Peyer's patch (tissue), 4 donors: ENCODE data around the gene IL17RB. TPM values are rescaled to one million over a fixed set of nuclear protein-coding genes. Genes with fewer than 3 reads are reported as not detected.

Experiments used
- DNase-seq, 3 donors: peaks; one replicate each; pipeline ENCODE4 v3.0.0-alpha.2; 2017 to 2019
- H3K27ac ChIP-seq, 4 donors: fragments of 200-600 bp; sonication (generic); one replicate each; pipeline ENCODE4 v1.5.1; 2016 to 2019
- H3K27me3 ChIP-seq, 2 donors: fragments of 200-600 bp; sonication (generic); one replicate each; pipeline ENCODE4 v1.5.1; 2019
- H3K36me3 ChIP-seq, 3 donors: fragments of 200-600 bp; sonication (generic); one replicate each; pipeline ENCODE4 v1.5.1; 2016 to 2019
- H3K4me1 ChIP-seq, 4 donors: fragments of 200-600 bp; sonication (generic); one replicate each; pipeline ENCODE4 v1.5.1; 2016 to 2019
- H3K4me3 ChIP-seq, 4 donors: fragments of 200-600 bp; sonication (generic); 1 replicate in 3 of 4; 2 replicates in 1 of 4; pipeline ENCODE4 v1.5.1; 2016 to 2019; ENCODE audit warnings: mild to moderate bottlenecking in 1 of 4
- H3K9me3 ChIP-seq, 4 donors: fragments of 200-600 bp; sonication (generic); one replicate each; pipeline ENCODE4 v1.5.1; 2016 to 2019; ENCODE audit warnings: mild to moderate bottlenecking in 1 of 4
- POLR2A ChIP-seq, 2 donors: fragments of 450-650 bp; IDR thresholded peaks; one replicate each; pipeline ENCODE4 v1.5.1; 2017; ENCODE audit warnings: antibody characterized with exemption in 2 of 2, mild to moderate bottlenecking in 2 of 2, moderate library complexity in 2 of 2
- total RNA-seq, 4 donors: library from RNA; depleted of rRNA; stranded (reverse); fragments of >200 nt; gene quantifications; one replicate each; pipeline ENCODE4 v1.1.0, GENCODE V29; 2016
- TF ChIP-seq, protein P1 (sequence below), 6 experiments: fragments of 450-650 bp in 4 of 6; fragments of 200-600 bp in 2 of 6; sonication (generic) in 1 of 6; IDR thresholded peaks; one replicate each; pipeline ENCODE4 v1.5.1; 2017 to 2019; ENCODE audit warnings: antibody characterized with exemption in 6 of 6, mild to moderate bottlenecking in 3 of 6, moderate library complexity in 1 of 6

The IL17RB gene
- total RNA-seq, 4 donors from 2014 or later: 18.2 to 38.5 (median 32.4) TPM

DNA sequence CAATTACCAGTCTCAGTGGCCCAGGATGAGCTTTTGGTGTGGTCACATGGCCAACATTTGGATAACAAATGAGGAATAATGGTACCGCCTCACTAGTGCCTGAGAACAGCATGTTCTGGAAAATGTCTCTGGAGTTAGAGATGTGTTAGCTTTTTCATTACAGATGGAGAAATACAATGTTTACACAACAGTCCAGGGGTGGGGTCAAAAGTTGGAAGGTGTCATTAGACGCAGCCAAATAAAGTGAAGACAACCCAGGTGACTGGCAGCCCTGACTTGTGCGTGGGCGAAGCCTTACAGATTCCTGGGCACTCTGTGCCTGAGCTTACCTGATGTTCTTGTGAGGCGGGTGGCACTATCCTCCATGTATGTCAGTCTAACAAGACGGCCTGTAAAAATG is 12.8 kb downstream of the IL17RB start:
- DNase-seq: no peak
- Histone ChIP-seq H3K4me3 (no peak overlapping the region), H3K36me3 (peaks cover 0 to 39% (median 0%) of the 10 kb centered on the region in 3 donors), H3K27me3 (no peaks in the 10 kb centered on the region), H3K4me1 (no peaks in the 10 kb centered on the region), H3K9me3 (no peaks in the 10 kb centered on the region), H3K27ac (no peak overlapping the region)
- TF ChIP-seq, protein P1, sequence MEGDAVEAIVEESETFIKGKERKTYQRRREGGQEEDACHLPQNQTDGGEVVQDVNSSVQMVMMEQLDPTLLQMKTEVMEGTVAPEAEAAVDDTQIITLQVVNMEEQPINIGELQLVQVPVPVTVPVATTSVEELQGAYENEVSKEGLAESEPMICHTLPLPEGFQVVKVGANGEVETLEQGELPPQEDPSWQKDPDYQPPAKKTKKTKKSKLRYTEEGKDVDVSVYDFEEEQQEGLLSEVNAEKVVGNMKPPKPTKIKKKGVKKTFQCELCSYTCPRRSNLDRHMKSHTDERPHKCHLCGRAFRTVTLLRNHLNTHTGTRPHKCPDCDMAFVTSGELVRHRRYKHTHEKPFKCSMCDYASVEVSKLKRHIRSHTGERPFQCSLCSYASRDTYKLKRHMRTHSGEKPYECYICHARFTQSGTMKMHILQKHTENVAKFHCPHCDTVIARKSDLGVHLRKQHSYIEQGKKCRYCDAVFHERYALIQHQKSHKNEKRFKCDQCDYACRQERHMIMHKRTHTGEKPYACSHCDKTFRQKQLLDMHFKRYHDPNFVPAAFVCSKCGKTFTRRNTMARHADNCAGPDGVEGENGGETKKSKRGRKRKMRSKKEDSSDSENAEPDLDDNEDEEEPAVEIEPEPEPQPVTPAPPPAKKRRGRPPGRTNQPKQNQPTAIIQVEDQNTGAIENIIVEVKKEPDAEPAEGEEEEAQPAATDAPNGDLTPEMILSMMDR (IDR thresholded peaks at IDR 0.05): no peak

DNA sequence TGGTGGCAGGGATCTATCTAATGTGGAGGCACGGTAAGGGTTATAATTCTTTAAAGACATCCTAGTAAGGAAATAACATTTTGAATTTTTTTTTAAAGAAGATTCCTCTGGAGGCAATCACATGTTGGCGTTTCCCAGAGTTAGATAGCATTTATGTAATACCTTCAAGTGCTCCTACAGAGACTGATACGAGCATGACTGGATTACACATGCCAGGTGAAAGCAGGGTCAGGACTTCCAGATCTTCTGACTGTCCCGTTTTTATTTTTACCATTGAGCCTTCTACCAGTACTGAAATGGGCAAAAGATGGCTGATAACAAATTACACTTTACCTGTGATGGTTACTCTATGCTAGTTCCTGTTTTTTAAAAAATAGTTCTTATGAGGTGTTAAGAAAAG is 13.8 kb downstream of the IL17RB start:
- H3K4me3 ChIP-seq: no peak overlapping the region
- no peaks in the 10 kb centered on the region for H3K4me1 ChIP-seq
- H3K36me3 ChIP-seq: peaks cover 0 to 49% (median 0%) of the 10 kb centered on the region in 3 donors
- no peak overlapping the region for H3K27ac ChIP-seq
- no peaks in the 10 kb centered on the region for H3K9me3 ChIP-seq
- TF ChIP-seq, protein P1 (IDR thresholded peaks at IDR 0.05): no peak
- TF ChIP-seq POLR2A (IDR thresholded peaks at IDR 0.05): no peak
- no peak for DNase-seq
- H3K27me3 ChIP-seq: no peaks in the 10 kb centered on the region

DNA sequence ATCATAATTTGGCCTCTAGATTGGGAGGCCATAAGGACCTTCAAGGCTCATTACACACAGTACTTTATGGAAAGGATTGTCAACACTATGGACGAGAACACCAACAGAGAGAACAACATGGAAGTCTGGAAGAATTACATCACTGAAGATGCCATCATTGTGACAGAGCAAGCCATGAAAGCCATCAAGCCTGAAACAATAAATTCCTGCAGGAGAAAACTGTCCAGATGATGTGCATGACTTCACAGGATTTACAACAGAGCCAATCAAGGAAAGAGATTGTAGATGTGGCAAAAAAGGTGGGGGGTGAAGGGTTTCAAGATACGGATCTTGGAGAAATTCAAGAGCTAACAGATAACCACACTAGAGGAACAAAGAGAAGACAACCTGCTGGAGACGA is 15.9 kb downstream of the IL17RB start:
- H3K36me3 ChIP-seq: peaks cover 0 to 60% (median 0%) of the 10 kb centered on the region in 3 donors

DNA sequence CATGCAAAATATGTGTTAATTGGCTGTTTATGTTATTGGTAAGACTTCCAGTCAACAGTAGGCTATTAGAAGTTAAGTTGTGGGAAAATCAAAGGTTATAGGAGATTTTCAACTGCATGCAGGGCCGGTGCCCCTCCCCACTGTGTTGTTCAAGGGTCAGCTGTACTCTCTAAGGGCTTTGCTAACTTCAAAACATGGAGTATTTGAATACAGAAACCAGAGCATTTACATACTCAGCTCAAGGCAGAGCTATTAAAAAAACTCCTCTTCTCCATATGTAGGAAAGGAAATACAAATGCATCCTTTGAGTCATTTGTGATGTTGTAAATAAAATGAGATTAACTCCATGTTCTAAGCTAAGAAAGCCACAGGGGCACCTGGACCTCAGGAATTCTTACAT is 16.8 kb downstream of the IL17RB start:
- DNase-seq: no peak
- Histone ChIP-seq H3K9me3 (no peaks in the 10 kb centered on the region), H3K36me3 (peaks cover 0 to 69% (median 0%) of the 10 kb centered on the region in 3 donors), H3K27ac (no peak overlapping the region), H3K4me3 (no peak overlapping the region), H3K4me1 (no peaks in the 10 kb centered on the region), H3K27me3 (no peaks in the 10 kb centered on the region)
- no peak for TF ChIP-seq POLR2A (IDR thresholded peaks at IDR 0.05)
- TF ChIP-seq, protein P1 (IDR thresholded peaks at IDR 0.05): no peak

More for the DNA sequence above, 15.9 kb downstream of the IL17RB start:
- no peak for DNase-seq
- Histone ChIP-seq H3K4me1 (no peaks in the 10 kb centered on the region), H3K9me3 (no peaks in the 10 kb centered on the region), H3K27me3 (no peaks in the 10 kb centered on the region), H3K4me3 (no peak overlapping the region), H3K27ac (no peak overlapping the region)
- TF ChIP-seq, protein P1 (IDR thresholded peaks at IDR 0.05): no peak
- TF ChIP-seq POLR2A (IDR thresholded peaks at IDR 0.05): no peak

DNA sequence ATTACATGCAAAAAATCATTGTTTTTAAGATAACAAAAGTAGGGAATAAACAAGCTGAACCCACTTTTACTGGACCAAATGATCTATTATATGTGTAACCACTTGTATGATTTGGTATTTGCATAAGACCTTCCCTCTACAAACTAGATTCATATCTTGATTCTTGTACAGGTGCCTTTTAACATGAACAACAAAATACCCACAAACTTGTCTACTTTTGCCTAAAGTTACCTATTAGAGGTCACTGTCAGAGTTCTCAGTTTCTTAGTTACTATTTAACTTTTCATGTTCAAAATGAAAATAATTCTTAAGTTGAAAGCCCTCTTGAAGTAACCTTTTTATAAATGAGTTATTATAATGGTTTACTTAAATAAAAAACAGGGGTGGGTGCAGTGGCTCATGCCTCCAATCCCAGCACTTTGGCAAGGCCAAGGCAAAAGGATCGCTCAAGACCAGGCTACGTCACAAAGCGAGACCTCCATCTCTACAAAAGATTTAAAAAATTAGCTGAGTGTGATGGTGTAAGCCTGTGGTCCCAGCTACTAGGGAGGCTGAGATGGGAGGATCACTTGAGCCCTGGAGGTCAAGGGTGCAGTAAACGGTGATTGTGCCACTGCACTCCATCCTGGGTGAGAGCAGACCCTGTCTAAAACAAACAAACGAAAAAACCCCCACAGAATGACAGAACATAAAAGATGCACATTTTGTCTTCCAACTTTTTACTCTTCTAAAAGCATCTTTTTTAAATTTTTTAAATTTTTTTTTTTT is 19.5 kb downstream of the IL17RB start:
- Histone ChIP-seq H3K36me3 (peaks cover 0 to 86% (median 0%) of the 10 kb centered on the region in 3 donors), H3K9me3 (no peaks in the 10 kb centered on the region), H3K4me1 (no peaks in the 10 kb centered on the region), H3K4me3 (no peak overlapping the region), H3K27me3 (no peaks in the 10 kb centered on the region), H3K27ac (no peak overlapping the region)
- TF ChIP-seq, protein P1 (IDR thresholded peaks at IDR 0.05): no peak
- no peak for DNase-seq
